Endothelial cell of umbilical vein (primary cell): Measurements from ENCODE around the gene CAMK2B. TPM values are rescaled to one million over a fixed set of nuclear protein-coding genes. Genes with fewer than 3 reads are reported as not detected.

ENCODE experiments used
- BruUV-seq: library from RNA; stranded (reverse); fragments of 400-500 nt; replicated peaks from 2 replicates; lab custom pipeline; 2021; lab: Mats Ljungman, UMichigan
- CTCF ChIA-PET: fragments of 300-600, 350-600 bp; sonication (Branson Sonifier 250); formaldehyde crosslinking; loops from one replicate; lab custom pipeline; 2021; ENCODE audit warnings: antibody characterized with exemption, inconsistent platforms; lab: Charles Lee
- POLR2A ChIA-PET: fragments of 300-600, 350-600 bp; sonication (Branson Sonifier 250); formaldehyde crosslinking; loops from one replicate; lab custom pipeline; 2021; ENCODE audit warnings: antibody characterized with exemption, inconsistent platforms; lab: Charles Lee
- DNase-seq: peaks from one replicate; pipeline ENCODE4 v3.0.0-alpha.2; 2011; ENCODE audit warnings: low read depth, low spot score
- FAIRE-seq: peaks from 2 replicates; lab custom pipeline; 2011; peaks lifted over from hg19 to GRCh38; lab: Jason Lieb, UNC
- H2AFZ ChIP-seq: 2 replicates; pipeline ENCODE4 v1.6.0; 2012; ENCODE audit warnings: low read depth, low read length, control low read depth, inconsistent platforms
- H3K27ac ChIP-seq: 2 replicates; pipeline ENCODE4 v1.5.1; 2011; ENCODE audit warnings: low read depth, mild to moderate bottlenecking, control low read depth, low read length, moderate library complexity; ENCODE audit not compliant: insufficient read depth
- H3K27me3 ChIP-seq, 2 experiments: 2 replicates each; pipeline versions ENCODE4 v1.6.0 to v1.6.1; 2011; ENCODE audit warnings: low read length in 2 of 2, mixed read lengths in 1 of 2; ENCODE audit not compliant: control insufficient read depth in 2 of 2, insufficient read depth in 2 of 2
- H3K36me3 ChIP-seq, 2 experiments: 2 replicates in 1 of 2; 3 replicates in 1 of 2; pipeline ENCODE4 v1.5.1; 2011; ENCODE audit warnings: low read length in 2 of 2, mild to moderate bottlenecking in 1 of 2, moderate library complexity in 1 of 2; ENCODE audit not compliant: control insufficient read depth in 2 of 2, insufficient read depth in 2 of 2; ENCODE audit errors: extremely low read depth in 1 of 2
- H3K4me1 ChIP-seq: 3 replicates; pipeline ENCODE4 v1.5.1; 2011; ENCODE audit warnings: mild to moderate bottlenecking, low read length; ENCODE audit not compliant: control insufficient read depth, insufficient read depth; ENCODE audit errors: extremely low read depth
- H3K4me2 ChIP-seq: 2 replicates; pipeline ENCODE4 v1.6.1; 2011; ENCODE audit warnings: low read length, control low read depth, mixed read lengths; ENCODE audit not compliant: insufficient read depth
- H3K4me3 ChIP-seq, 3 experiments: fragments of 200-600 bp in 1 of 3; sonication (generic), shearing (Covaris generic) in 1 of 3; replicated peaks in 1 of 3; 2 replicates each; pipeline ENCODE4 v1.5.1; 2011 to 2016; ENCODE audit warnings: control low read depth in 3 of 3, low read length in 3 of 3, mild to moderate bottlenecking in 2 of 3, inconsistent platforms in 1 of 3, low read depth in 1 of 3, moderate library complexity in 1 of 3; ENCODE audit not compliant: insufficient read depth in 1 of 3
- H3K79me2 ChIP-seq: 2 replicates; pipeline ENCODE4 v1.6.0; 2012; ENCODE audit warnings: low read length, inconsistent platforms; ENCODE audit not compliant: control insufficient read depth, insufficient read depth
- H3K9ac ChIP-seq: replicated peaks from 2 replicates; pipeline ENCODE3; 2011; ENCODE audit warnings: low read length, control low read depth; ENCODE audit not compliant: insufficient read depth; ENCODE audit errors: extremely low read depth
- H3K9me1 ChIP-seq: replicated peaks from 3 replicates; pipeline ENCODE4 v1.6.0; 2011; ENCODE audit warnings: mild to moderate bottlenecking, low read length; ENCODE audit not compliant: control insufficient read depth, insufficient read depth; ENCODE audit errors: extremely low read depth
- H3K9me3 ChIP-seq: replicated peaks from 2 replicates; pipeline ENCODE4 v1.5.1; 2012; ENCODE audit warnings: low read length, inconsistent platforms; ENCODE audit not compliant: control insufficient read depth, insufficient read depth
- H4K20me1 ChIP-seq: replicated peaks from 2 replicates; pipeline ENCODE3; 2011; ENCODE audit warnings: mild to moderate bottlenecking, low read length; ENCODE audit not compliant: control insufficient read depth, insufficient read depth; ENCODE audit errors: extremely low read depth
- CTCF ChIP-seq, 2 donors: IDR thresholded peaks; 1 replicate in 1 of 2; 2 replicates in 1 of 2; pipeline ENCODE4 v1.5.1; 2011; ENCODE audit warnings: low read length in 2 of 2, mild to moderate bottlenecking in 2 of 2, moderate library complexity in 2 of 2, control low read depth in 1 of 2, inconsistent platforms in 1 of 2, low read depth in 1 of 2; ENCODE audit not compliant: insufficient read depth in 1 of 2; ENCODE audit errors: extremely low read depth in 1 of 2
- EZH2 ChIP-seq: IDR thresholded peaks from 2 replicates; pipeline ENCODE4 v1.6.1; 2012; ENCODE audit warnings: borderline replicate concordance, low read depth, mild to moderate bottlenecking, moderate library complexity, low read length, inconsistent platforms; ENCODE audit not compliant: severe bottlenecking
- FOS ChIP-seq: IDR thresholded peaks from 2 replicates; pipeline ENCODE4 v1.6.1; 2011; ENCODE audit warnings: mild to moderate bottlenecking, low read length, moderate library complexity, borderline replicate concordance; ENCODE audit not compliant: insufficient read depth
- GATA2 ChIP-seq: IDR thresholded peaks from 2 replicates; pipeline ENCODE4 v1.7.0; 2011; ENCODE audit warnings: low read depth, mild to moderate bottlenecking, moderate library complexity, mixed read lengths, low read length; ENCODE audit not compliant: insufficient read length, insufficient read depth
- JUN ChIP-seq: IDR thresholded peaks from 2 replicates; pipeline ENCODE4 v1.6.1; 2011; ENCODE audit warnings: borderline replicate concordance, low read depth; ENCODE audit not compliant: insufficient read length, insufficient read depth
- MYC ChIP-seq: IDR thresholded peaks from one replicate; pipeline ENCODE4 v1.6.1; 2011; ENCODE audit warnings: mild to moderate bottlenecking, low read depth, low read length
- POLR2A ChIP-seq: IDR thresholded peaks from 2 replicates; pipeline ENCODE4 v1.6.1; 2012; ENCODE audit warnings: low read depth, mild to moderate bottlenecking, control low read depth, low read length
- POLR2AphosphoS5 ChIP-seq: IDR thresholded peaks from 2 replicates; pipeline ENCODE4 v1.6.1; 2012; ENCODE audit warnings: low read depth, mild to moderate bottlenecking, control low read depth, low read length, moderate library complexity; ENCODE audit not compliant: insufficient read depth
- dilution Hi-C: fragments of 300-500 bp; cut with MboI; formaldehyde crosslinking; loops from one replicate; pipeline ENCODE4 v1.15.0; 2019; ENCODE audit warnings: low sequenced_read_pairs; ENCODE audit not compliant: extremely low pct_ligation_motif_present
- intact Hi-C: fragments of 100-400 bp; cut with micrococcal nuclease; formaldehyde crosslinking; loops from one replicate; pipeline ENCODE4 v1.10.0; 2022
- polyA plus RNA-seq, 4 experiments: library from polyadenylated mRNA; depleted of rRNA in 3 of 4; stranded (reverse) in 3 of 4; unstranded in 1 of 4; fragments of >200 nt; gene quantifications; 2 replicates each; pipeline versions ENCODE4 v1.2.1 to v1.2.3, GENCODE V29; 2011 to 2012; ENCODE audit warnings: missing spikeins in 1 of 4
- total RNA-seq: library from RNA; stranded (reverse); gene quantifications from 2 replicates; pipeline ENCODE4 v1.2.3, GENCODE V29; 2021

The CAMK2B gene
- total and polyA plus RNA-seq, 2 donors (not counting 3 experiments of a cell fraction or from before 2014, with no cell fraction given): 0.57 to 1.6 TPM

GRCh38 chr7:44225566-44226395 is 99.6 kb downstream of the CAMK2B start:
- FAIRE-seq: no peak
- CTCF ChIA-PET: no interaction called here

More at GRCh38 chr7:44225566-44226395, 99.6 kb downstream of the CAMK2B start:
- no peaks in the 10 kb centered on the region for H3K4me1 ChIP-seq
- H3K4me2 ChIP-seq: no peak overlapping the region
- H3K9me3 ChIP-seq: no peaks in the 10 kb centered on the region
- H3K9ac ChIP-seq: no peak overlapping the region
- H3K9me1 ChIP-seq: no peaks in the 10 kb centered on the region
- intact Hi-C loops (no loop called here), dilution Hi-C loops (no loop called here)
- no peak overlapping the region for H3K4me3 ChIP-seq
- no peak for DNase-seq
- H3K27me3 ChIP-seq: no peaks in the 10 kb centered on the region
- no TSS peak for BruUV-seq
- H3K27ac ChIP-seq: no peak overlapping the region
- no peaks in the 10 kb centered on the region for H4K20me1 ChIP-seq
- POLR2A ChIA-PET: no interaction called here
- no peaks in the 10 kb centered on the region for H3K36me3 ChIP-seq
- TF ChIP-seq GATA2 (no peak), MYC (no peak), POLR2A (no peak), EZH2 (no peak), FOS (no peak), JUN (no peak), POLR2AphosphoS5 (no peak), CTCF (IDR thresholded peaks at IDR 0.05; ENCODE audit: extremely low read depth in 1 of 2, insufficient read depth in 1 of 2, low read depth in 1 of 2, low read length in 2 of 2) (no peak)
- no peaks in the 10 kb centered on the region for H3K79me2 ChIP-seq
- H2AFZ ChIP-seq: no peak overlapping the region
